SU-DHL-6 (cell line): Measurements from ENCODE around the gene YWHAG.

ENCODE experiments used
- H2AFZ ChIP-seq: fragments of 200-600 bp; sonication (generic); 2 replicates; pipeline ENCODE4 v1.6.1; 2014; ENCODE audit warnings: low read depth, mild to moderate bottlenecking, moderate library complexity, mixed read lengths, antibody characterized with exemption, low read length; ENCODE audit not compliant: severe bottlenecking
- H3F3A ChIP-seq: fragments of 200-600 bp; shearing (Covaris generic); 2 replicates; pipeline ENCODE4 v1.6.0; 2016; ENCODE audit warnings: antibody characterized with exemption, mild to moderate bottlenecking; ENCODE audit not compliant: insufficient read depth
- H3K27ac ChIP-seq: fragments of 200-600 bp; sonication (generic); 2 replicates; pipeline ENCODE4 v1.5.1; 2016; ENCODE audit warnings: low read depth, mild to moderate bottlenecking, low read length, moderate library complexity, mixed read lengths
- H3K27me3 ChIP-seq: fragments of 200-600 bp; sonication (generic), shearing (Covaris generic); 2 replicates; pipeline ENCODE4 v1.6.0; 2014; ENCODE audit warnings: mild to moderate bottlenecking, low read length
- H3K36me3 ChIP-seq: fragments of 200-600 bp; sonication (generic); 2 replicates; pipeline ENCODE4 v1.6.1; 2014; ENCODE audit warnings: mild to moderate bottlenecking, low read length, mixed read lengths
- H3K4me2 ChIP-seq: fragments of 300-600, 200-600 bp; shearing (Covaris generic), sonication (generic); 2 replicates; pipeline ENCODE4 v1.6.0; 2014; ENCODE audit warnings: low read length, low read depth, mild to moderate bottlenecking; ENCODE audit not compliant: poor library complexity, severe bottlenecking
- H3K4me3 ChIP-seq: fragments of 200-600 bp; sonication (generic); 2 replicates; pipeline ENCODE4 v1.5.1; 2014; ENCODE audit warnings: antibody characterized with exemption, low read length, mild to moderate bottlenecking, mixed read lengths; ENCODE audit not compliant: insufficient read depth, poor library complexity, severe bottlenecking
- H3K79me2 ChIP-seq: fragments of 200-600 bp; sonication (generic); 2 replicates; pipeline ENCODE4 v1.6.1; 2014; ENCODE audit warnings: mild to moderate bottlenecking, low read length, moderate library complexity; ENCODE audit not compliant: insufficient read depth
- H3K9ac ChIP-seq: fragments of 200-600 bp; sonication (generic); 2 replicates; pipeline ENCODE4 v1.7.0; 2014; ENCODE audit warnings: mild to moderate bottlenecking, low read length
- H3K9me2 ChIP-seq: fragments of 200-600 bp; sonication (generic); replicated peaks from 2 replicates; pipeline ENCODE4 v1.6.1; 2014; ENCODE audit warnings: low read length; ENCODE audit not compliant: insufficient read depth
- H3K9me3 ChIP-seq: fragments of 200-600 bp; sonication (generic); 2 replicates; pipeline ENCODE4 v1.6.1; 2014; ENCODE audit warnings: low read length, mixed read lengths; ENCODE audit not compliant: insufficient read depth
- H4K20me1 ChIP-seq: fragments of 200-600 bp; sonication (generic); 2 replicates; pipeline ENCODE4 v1.6.1; 2014; ENCODE audit warnings: low read depth, mild to moderate bottlenecking, antibody characterized with exemption, low read length, moderate library complexity, mixed read lengths
- EZH2phosphoT487 ChIP-seq: fragments of 200-600 bp; sonication (generic), shearing (Covaris generic); conservative IDR thresholded peaks from 2 replicates; pipeline ENCODE4 v1.6.1; 2018; ENCODE audit warnings: mild to moderate bottlenecking, antibody characterized with exemption, low read length, moderate library complexity, mixed read lengths
- TF ChIP-seq, protein P1 (sequence below): fragments of 200-600 bp; sonication (generic); IDR thresholded peaks from one replicate; pipeline ENCODE4 v1.5.1; 2017; ENCODE audit warnings: antibody characterized with exemption, mild to moderate bottlenecking, low read length, moderate library complexity; ENCODE audit not compliant: insufficient read depth, poor library complexity, severe bottlenecking

Gene YWHAG

DNA sequence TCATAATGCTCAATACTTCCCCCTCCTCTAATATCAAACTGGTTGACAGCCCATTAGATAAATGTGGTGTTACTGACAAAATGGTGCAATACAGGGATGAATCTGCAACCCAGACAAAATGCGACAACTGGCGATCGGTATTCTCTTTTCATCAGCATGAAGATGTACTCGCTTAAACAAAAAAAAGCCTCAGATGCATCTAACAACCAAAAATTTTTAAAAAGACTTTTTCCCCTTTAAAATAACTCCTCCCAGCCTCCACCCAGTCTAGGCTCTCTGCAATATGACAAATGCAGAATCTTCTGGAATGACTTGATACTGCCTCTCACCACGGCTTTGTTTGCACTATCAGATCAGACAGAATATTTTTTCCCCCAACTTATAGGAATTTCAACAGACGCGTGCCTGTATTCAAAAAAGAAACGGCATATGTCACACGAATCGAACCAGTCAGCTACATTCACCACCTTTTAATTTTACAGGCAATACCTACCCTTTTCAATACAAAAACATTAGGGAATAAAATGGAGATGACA lies 1.2 kb downstream of the YWHAG start:
- Histone ChIP-seq H3K27ac (peak overlapping the region; percentile 77), H4K20me1 (peaks cover 38% of the 10 kb centered on the region), H3K79me2 (peaks cover 62% of the 10 kb centered on the region), H3F3A (peaks cover 4% of the 10 kb centered on the region; the same call in 1 of the 2 replicates), H3K36me3 (peaks cover 30% of the 10 kb centered on the region), H3K4me3 (peak overlapping the region; percentile 76), H3K9ac (peak overlapping the region; percentile 99), H3K27me3 (no peaks in the 10 kb centered on the region), H3K4me2 (peak overlapping the region; percentile 91), H3K9me2 (no peaks in the 10 kb centered on the region), H2AFZ (peak overlapping the region; percentile 97), H3K9me3 (no peaks in the 10 kb centered on the region)
- TF ChIP-seq, protein P1, sequence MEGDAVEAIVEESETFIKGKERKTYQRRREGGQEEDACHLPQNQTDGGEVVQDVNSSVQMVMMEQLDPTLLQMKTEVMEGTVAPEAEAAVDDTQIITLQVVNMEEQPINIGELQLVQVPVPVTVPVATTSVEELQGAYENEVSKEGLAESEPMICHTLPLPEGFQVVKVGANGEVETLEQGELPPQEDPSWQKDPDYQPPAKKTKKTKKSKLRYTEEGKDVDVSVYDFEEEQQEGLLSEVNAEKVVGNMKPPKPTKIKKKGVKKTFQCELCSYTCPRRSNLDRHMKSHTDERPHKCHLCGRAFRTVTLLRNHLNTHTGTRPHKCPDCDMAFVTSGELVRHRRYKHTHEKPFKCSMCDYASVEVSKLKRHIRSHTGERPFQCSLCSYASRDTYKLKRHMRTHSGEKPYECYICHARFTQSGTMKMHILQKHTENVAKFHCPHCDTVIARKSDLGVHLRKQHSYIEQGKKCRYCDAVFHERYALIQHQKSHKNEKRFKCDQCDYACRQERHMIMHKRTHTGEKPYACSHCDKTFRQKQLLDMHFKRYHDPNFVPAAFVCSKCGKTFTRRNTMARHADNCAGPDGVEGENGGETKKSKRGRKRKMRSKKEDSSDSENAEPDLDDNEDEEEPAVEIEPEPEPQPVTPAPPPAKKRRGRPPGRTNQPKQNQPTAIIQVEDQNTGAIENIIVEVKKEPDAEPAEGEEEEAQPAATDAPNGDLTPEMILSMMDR = no peak
- TF ChIP-seq EZH2phosphoT487 = no peak

DNA sequence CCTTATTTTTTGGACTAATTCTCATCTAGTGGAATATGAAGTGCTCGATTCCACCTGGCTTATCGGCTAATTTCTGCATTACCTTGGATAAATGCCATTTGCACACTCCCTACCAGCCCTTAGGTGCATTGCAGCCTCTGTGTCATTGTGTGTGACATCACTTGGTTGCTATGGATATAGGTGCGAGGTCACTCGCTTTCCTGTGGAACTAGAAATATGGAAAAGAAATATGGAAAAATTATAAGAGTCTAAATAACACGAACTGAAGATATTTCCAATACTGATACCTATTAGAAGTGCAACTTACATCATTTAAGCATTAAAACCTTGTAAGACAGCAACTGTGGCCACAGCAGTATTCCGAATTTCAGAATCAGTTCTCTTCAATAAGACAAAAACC lies 2.0 kb downstream of the YWHAG start:
- Histone ChIP-seq H3F3A (peaks cover 4% of the 10 kb centered on the region; the same call in 1 of the 2 replicates), H3K27me3 (no peaks in the 10 kb centered on the region), H4K20me1 (peaks cover 43% of the 10 kb centered on the region), H3K27ac (no peak overlapping the region), H3K4me3 (peak overlapping the region; percentile 76), H3K4me2 (peak overlapping the region; percentile 91), H3K36me3 (peaks cover 30% of the 10 kb centered on the region), H3K9me3 (no peaks in the 10 kb centered on the region), H2AFZ (no peak overlapping the region), H3K79me2 (peaks cover 70% of the 10 kb centered on the region), H3K9ac (peak overlapping the region; percentile 99), H3K9me2 (no peaks in the 10 kb centered on the region)
- TF ChIP-seq, protein P1 = no peak
- no peak for TF ChIP-seq EZH2phosphoT487

DNA sequence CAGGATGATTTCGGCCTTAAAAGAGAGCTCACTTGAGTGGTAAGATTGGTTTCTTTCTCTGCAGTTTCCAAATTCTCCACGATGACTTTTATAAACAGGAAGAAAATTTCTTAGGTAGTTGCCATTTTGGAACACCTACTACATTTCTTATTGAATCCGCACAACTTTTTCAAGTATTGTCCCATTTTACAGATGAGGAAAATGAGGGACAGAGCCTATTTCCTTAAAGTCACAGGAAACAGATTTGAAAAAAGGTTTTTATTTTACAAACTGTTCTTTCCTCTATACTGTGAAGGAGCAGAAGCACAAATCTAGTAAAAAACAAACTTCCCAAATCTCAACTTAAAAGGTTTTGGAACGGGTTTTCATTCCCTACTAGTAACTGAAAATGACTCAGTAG lies 2.7 kb downstream of the YWHAG start:
- Histone ChIP-seq H3K4me3 (no peak overlapping the region), H4K20me1 (peaks cover 47% of the 10 kb centered on the region), H3K4me2 (peak overlapping the region; percentile 91), H3K9me2 (no peaks in the 10 kb centered on the region), H3K9me3 (no peaks in the 10 kb centered on the region), H3K9ac (no peak overlapping the region), H3K27me3 (no peaks in the 10 kb centered on the region), H3K27ac (no peak overlapping the region), H3K79me2 (peaks cover 77% of the 10 kb centered on the region), H3F3A (peaks cover 4% of the 10 kb centered on the region; the same call in 1 of the 2 replicates), H2AFZ (no peak overlapping the region), H3K36me3 (peaks cover 30% of the 10 kb centered on the region)
- TF ChIP-seq EZH2phosphoT487 = no peak
- TF ChIP-seq, protein P1 = no peak
